IMR-90 (cell line): ENCODE measurements around the gene FAM98C. TPM values are rescaled to one million over a fixed set of nuclear protein-coding genes. Genes with fewer than 3 reads are reported as not detected.

Experiments
- ATAC-seq: fragments of 200-7000 bp; cut with Tn5 transposase; 2 replicates; pipeline ENCODE4 v1.9.1; 2020; ENCODE audit warnings: low read depth, mild to moderate bottlenecking, moderate library complexity
- BruUV-seq: library from RNA; stranded (reverse); fragments of 400-500 nt; replicated peaks from 2 replicates; lab custom pipeline; 2021; lab: Mats Ljungman, UMichigan
- CTCF ChIA-PET: fragments of 300-600 bp; formaldehyde crosslinking; extraction: SDS; loops from one replicate; lab custom pipeline; 2021; ENCODE audit warnings: antibody characterized with exemption; lab: Yijun Ruan, JAX
- POLR2A ChIA-PET: fragments of 300-600 bp; sonication (Branson Sonifier 250); formaldehyde crosslinking; loops from one replicate; lab custom pipeline; 2022; ENCODE audit warnings: antibody characterized with exemption; ENCODE audit not compliant: unreplicated experiment; lab: Charles Lee
- DNase-seq: peaks from one replicate; pipeline ENCODE4 v3.0.0; 2013
- H2AFZ ChIP-seq: replicated peaks from 2 replicates; pipeline ENCODE3; 2013; ENCODE audit warnings: low read length, mild to moderate bottlenecking; ENCODE audit not compliant: poor library complexity
- H2AK5ac ChIP-seq: 2 replicates; pipeline ENCODE4 v1.6.1; 2013; ENCODE audit warnings: low read depth, low read length, inconsistent platforms
- H2AK9ac ChIP-seq: replicated peaks from 2 replicates; pipeline ENCODE3; 2013; ENCODE audit warnings: mild to moderate bottlenecking, low read depth, low read length, moderate library complexity; ENCODE audit not compliant: poor library complexity
- H2BK120ac ChIP-seq: 2 replicates; pipeline ENCODE4 v1.6.1; 2013; ENCODE audit warnings: low read depth, low read length, inconsistent platforms
- H2BK15ac ChIP-seq: 3 replicates; pipeline ENCODE4 v1.6.1; 2013; ENCODE audit warnings: low read depth, low read length, inconsistent platforms
- H2BK20ac ChIP-seq: 2 replicates; pipeline ENCODE4 v1.6.1; 2013; ENCODE audit warnings: low read depth, mild to moderate bottlenecking, inconsistent platforms, low read length, moderate library complexity
- H2BK5ac ChIP-seq: 2 replicates; pipeline ENCODE4 v1.6.1; 2013; ENCODE audit warnings: mild to moderate bottlenecking, low read depth, low read length, inconsistent platforms; ENCODE audit not compliant: poor library complexity, severe bottlenecking
- H3K14ac ChIP-seq: replicated peaks from 2 replicates; pipeline ENCODE4 v1.6.1; 2013; ENCODE audit warnings: low read depth, low read length, inconsistent platforms
- H3K18ac ChIP-seq: 2 replicates; pipeline ENCODE4 v1.6.1; 2013; ENCODE audit warnings: low read depth, low read length, control low read depth
- H3K23ac ChIP-seq: 2 replicates; pipeline ENCODE4 v1.6.1; 2013; ENCODE audit warnings: low read depth, low read length, inconsistent platforms
- H3K27ac ChIP-seq: 2 replicates; pipeline ENCODE4 v1.5.1; 2013; ENCODE audit warnings: mild to moderate bottlenecking, control low read depth, low read length; ENCODE audit not compliant: insufficient read depth
- H3K27me3 ChIP-seq: 2 replicates; pipeline ENCODE4 v1.6.1; 2013; ENCODE audit warnings: low read length; ENCODE audit not compliant: control insufficient read depth, insufficient read depth
- H3K36me3 ChIP-seq: 2 replicates; pipeline ENCODE4 v1.6.1; 2013; ENCODE audit warnings: low read length, mixed read lengths; ENCODE audit not compliant: control insufficient read depth, insufficient read depth
- H3K4ac ChIP-seq: 2 replicates; pipeline ENCODE4 v1.6.1; 2013; ENCODE audit warnings: low read depth, low read length, inconsistent platforms
- H3K4me1 ChIP-seq: 2 replicates; pipeline ENCODE4 v1.6.1; 2013; ENCODE audit warnings: low read length, mixed read lengths; ENCODE audit not compliant: control insufficient read depth, insufficient read depth
- H3K4me2 ChIP-seq: 2 replicates; pipeline ENCODE4 v1.6.1; 2013; ENCODE audit warnings: low read depth, mild to moderate bottlenecking, control low read depth, low read length, moderate library complexity
- H3K4me3 ChIP-seq: 2 replicates; pipeline ENCODE4 v1.5.1; 2013; ENCODE audit warnings: low read depth, mild to moderate bottlenecking, control low read depth, low read length, moderate library complexity; ENCODE audit not compliant: insufficient read depth
- H3K56ac ChIP-seq: 2 replicates; pipeline ENCODE4 v1.6.1; 2013; ENCODE audit warnings: low read length, inconsistent platforms; ENCODE audit not compliant: insufficient read depth; ENCODE audit errors: extremely low read depth
- H3K79me1 ChIP-seq, 2 experiments: 2 replicates each; pipeline ENCODE4 v1.6.1; 2013; ENCODE audit warnings: low read length in 2 of 2, inconsistent platforms in 1 of 2, low read depth in 1 of 2
- H3K9ac ChIP-seq: 2 replicates; pipeline ENCODE4 v1.6.1; 2013; ENCODE audit warnings: low read depth, low read length, control low read depth
- H3K9me1 ChIP-seq: 2 replicates; pipeline ENCODE4 v1.6.1; 2013; ENCODE audit warnings: low read length, inconsistent platforms; ENCODE audit not compliant: insufficient read depth
- H3K9me3 ChIP-seq: 2 replicates; pipeline ENCODE4 v1.6.1; 2013; ENCODE audit warnings: low read length; ENCODE audit not compliant: control insufficient read depth, insufficient read depth
- H4K20me1 ChIP-seq: 2 replicates; pipeline ENCODE4 v1.6.1; 2013; ENCODE audit warnings: low read length, inconsistent platforms; ENCODE audit not compliant: insufficient read depth
- H4K5ac ChIP-seq: 2 replicates; pipeline ENCODE4 v1.6.1; 2013; ENCODE audit warnings: mild to moderate bottlenecking, low read depth, low read length, control low read depth
- H4K8ac ChIP-seq, 2 experiments: 2 replicates each; pipeline ENCODE4 v1.6.1; 2013; ENCODE audit warnings: low read depth in 2 of 2, low read length in 2 of 2, control low read depth in 1 of 2, inconsistent platforms in 1 of 2
- H4K91ac ChIP-seq: 2 replicates; pipeline ENCODE4 v1.6.1; 2013; ENCODE audit warnings: low read depth, low read length, inconsistent platforms; ENCODE audit not compliant: insufficient read depth
- MAFK ChIP-seq: IDR thresholded peaks from 2 replicates; pipeline ENCODE4 v1.6.1; 2012; ENCODE audit warnings: low read depth, low read length, improper control_type of control experiment
- MXI1 ChIP-seq: IDR thresholded peaks from 2 replicates; pipeline ENCODE4 v1.6.1; 2012; ENCODE audit warnings: low read depth, mild to moderate bottlenecking, low read length, moderate library complexity, borderline replicate concordance
- WGBS, 2 experiments: methylation state at CpG; one replicate each; pipeline versions ENCODE4 v1.1.5 to v1.1.7; 2013; ENCODE audit warnings: missing lambda C conversion rate in 2 of 2; ENCODE audit not compliant: insufficient read length in 1 of 2; ENCODE audit errors: extremely low coverage in 2 of 2; 5-methylcytosine and 5-hydroxymethylcytosine counted together
- dilution Hi-C: fragments of 300-500 bp; cut with HindIII; formaldehyde crosslinking; loops from one replicate; pipeline ENCODE4 v1.14.3; 2018; ENCODE audit warnings: low sequenced_read_pairs; ENCODE audit not compliant: unreplicated experiment
- in situ Hi-C: fragments of 300-500 bp; cut with MboI; formaldehyde crosslinking; loops from 3 replicates; pipeline ENCODE4 v1.14.3; 2019; ENCODE audit warnings: low sequenced_read_pairs, inconsistent platforms, mixed read lengths
- intact Hi-C: fragments of 100-400 bp; cut with micrococcal nuclease; formaldehyde crosslinking; loops from 2 replicates; pipeline ENCODE4 v1.10.0; 2022
- polyA plus RNA-seq, 3 experiments: library from polyadenylated mRNA; depleted of rRNA; stranded (reverse); fragments of >200 nt; gene quantifications; 2 replicates each; pipeline ENCODE4 v1.2.3, GENCODE V29; 2012; ENCODE audit warnings: low replicate concordance in 1 of 3
- total RNA-seq: library from RNA; depleted of rRNA; stranded (reverse); fragments of >200 nt; gene quantifications from 2 replicates; pipeline ENCODE4 v1.2.3, GENCODE V29; 2012

The FAM98C gene
- total and polyA plus RNA-seq, 2 of the 4 experiments (the other 2 are of a cell fraction) = 3.6 to 17.9 TPM

DNA sequence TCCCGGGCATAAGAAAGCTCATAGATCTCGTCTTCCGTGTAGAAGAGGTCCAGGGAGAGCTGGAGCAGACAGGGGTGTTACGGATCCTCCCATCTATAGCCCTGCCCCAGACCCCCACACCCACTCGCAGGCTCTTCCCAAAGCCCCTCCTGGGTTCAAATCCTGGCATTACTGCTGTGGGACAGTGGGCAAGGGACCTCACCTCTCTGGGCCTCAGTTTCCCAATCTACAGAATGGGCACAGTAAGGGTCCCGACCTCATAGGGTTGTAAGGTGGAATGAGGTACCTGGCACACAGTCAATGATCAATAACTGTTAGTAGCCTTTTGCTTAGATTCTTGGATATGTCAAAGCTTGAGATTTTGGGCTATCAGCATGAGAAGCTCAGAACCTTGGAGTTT lies 10.5 kb downstream of the FAM98C start:
- Histone ChIP-seq H4K8ac (no peak overlapping the region), H3K27ac (no peak overlapping the region), H3K14ac (no peak overlapping the region), H4K5ac (no peak overlapping the region), H3K56ac (no peak overlapping the region), H2BK5ac (no peak overlapping the region), H2BK120ac (no peak overlapping the region), H2BK15ac (no peak overlapping the region), H2AK9ac (no peak overlapping the region), H3K23ac (no peak overlapping the region), H3K4me3 (no peak overlapping the region), H4K20me1 (no peaks in the 10 kb centered on the region), H3K9ac (no peak overlapping the region), H3K9me3 (no peaks in the 10 kb centered on the region), H2AFZ (no peak overlapping the region), H3K4me2 (no peak overlapping the region), H2AK5ac (no peak overlapping the region), H3K4ac (no peak overlapping the region), H3K9me1 (peaks cover 5% of the 10 kb centered on the region; the same call in 1 of the 2 replicates), H3K18ac (no peak overlapping the region), H2BK20ac (no peak overlapping the region), H3K27me3 (peaks cover 15% of the 10 kb centered on the region), H3K79me1 (no peaks in the 10 kb centered on the region), H3K4me1 (no peaks in the 10 kb centered on the region), H4K91ac (no peak overlapping the region), H3K36me3 (no peaks in the 10 kb centered on the region; the same call in 1 of the 2 replicates)
- POLR2A ChIA-PET = no interaction called here
- dilution Hi-C loops = no loop called here
- DNase-seq (no peak), ATAC-seq (no peak)
- no TSS peak for BruUV-seq
- TF ChIP-seq MAFK = no peak
- TF ChIP-seq MXI1 = no peak
- in situ Hi-C loops = loop anchor here (25.0 kb wide), 1 partner anchor 524 kb away; the partner anchor contains the start of genes MRPS12 and SARS2
- intact Hi-C loops = no loop called here
- CTCF ChIA-PET = no interaction called here
- no CpG with 5 or more reads among the region's 6 CpGs for WGBS, 2 experiments
